Measurements from ENCODE around the gene PLA2G2E. TPM values are rescaled to one million over a fixed set of nuclear protein-coding genes. Genes with fewer than 3 reads are reported as not detected.

The PLA2G2E gene
- polyA plus RNA-seq, 1 of the 3 experiments (the other 2 are of a cell fraction) = not detected

GRCh38 chr1:19957779-19958178 lies 34.4 kb upstream of the PLA2G2E start:
- Histone ChIP-seq H3K9me2 (no peaks in the 10 kb centered on the region), H3K36me3 (replicated peaks in 1 of 2; ENCODE audit: control insufficient read depth in 1 of 2, insufficient read depth in 2 of 2, low read length in 1 of 2) (no peaks in the 10 kb centered on the region), H3K9me3 (no peaks in the 10 kb centered on the region), H4K20me1 (ENCODE audit: insufficient read depth) (no peaks in the 10 kb centered on the region), H3F3A (replicated peaks; ENCODE audit: insufficient read depth) (no peaks in the 10 kb centered on the region), H3K4me1 (ENCODE audit: control insufficient read depth in 1 of 2, insufficient read depth in 2 of 2, low read depth in 1 of 2, low read length in 1 of 2) (no peaks in the 10 kb centered on the region), H2AFZ (ENCODE audit: low read depth) (no peak overlapping the region), H3K9ac (no peak overlapping the region), H3K4me2 (no peak overlapping the region), H3K27me3 (ENCODE audit: insufficient read depth) (peaks cover 4% of the 10 kb centered on the region; the same call in 1 of the 2 replicates), H3K79me2 (ENCODE audit: insufficient read depth) (no peaks in the 10 kb centered on the region), H3K27ac (ENCODE audit: low read depth in 2 of 2, low read length in 1 of 2) (no peak overlapping the region), H3K4me3 (ENCODE audit: low read depth in 2 of 2, low read length in 1 of 2) (no peak overlapping the region)
- 17% methylated on average over 4 of the region's 4 CpGs for WGBS (ENCODE audit: low lambda C conversion rate)
- TF ChIP-seq ELF1 (IDR thresholded peaks at IDR 0.05) = no peak
- TF ChIP-seq FOXJ3 (CRISPR knock-in tag; IDR thresholded peaks at IDR 0.05) = no peak
- TF ChIP-seq, protein P1, sequence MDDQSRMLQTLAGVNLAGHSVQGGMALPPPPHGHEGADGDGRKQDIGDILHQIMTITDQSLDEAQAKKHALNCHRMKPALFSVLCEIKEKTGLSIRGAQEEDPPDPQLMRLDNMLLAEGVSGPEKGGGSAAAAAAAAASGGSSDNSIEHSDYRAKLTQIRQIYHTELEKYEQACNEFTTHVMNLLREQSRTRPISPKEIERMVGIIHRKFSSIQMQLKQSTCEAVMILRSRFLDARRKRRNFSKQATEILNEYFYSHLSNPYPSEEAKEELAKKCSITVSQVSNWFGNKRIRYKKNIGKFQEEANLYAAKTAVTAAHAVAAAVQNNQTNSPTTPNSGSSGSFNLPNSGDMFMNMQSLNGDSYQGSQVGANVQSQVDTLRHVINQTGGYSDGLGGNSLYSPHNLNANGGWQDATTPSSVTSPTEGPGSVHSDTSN (IDR thresholded peaks at IDR 0.05) = no peak
- TF ChIP-seq SIN3A (IDR thresholded peaks at IDR 0.05; ENCODE audit: borderline replicate concordance, low read depth, low read length) = no peak
- no peak for TF ChIP-seq TAF1 (IDR thresholded peaks at IDR 0.05; ENCODE audit: borderline replicate concordance, low read depth, low read length)
- TF ChIP-seq FOSL2 (IDR thresholded peaks at IDR 0.05; ENCODE audit: borderline replicate concordance, low read depth) = no peak
- TF ChIP-seq RXRA (IDR thresholded peaks at IDR 0.05; ENCODE audit: borderline replicate concordance, low read depth) = no peak
- TF ChIP-seq, protein P2, sequence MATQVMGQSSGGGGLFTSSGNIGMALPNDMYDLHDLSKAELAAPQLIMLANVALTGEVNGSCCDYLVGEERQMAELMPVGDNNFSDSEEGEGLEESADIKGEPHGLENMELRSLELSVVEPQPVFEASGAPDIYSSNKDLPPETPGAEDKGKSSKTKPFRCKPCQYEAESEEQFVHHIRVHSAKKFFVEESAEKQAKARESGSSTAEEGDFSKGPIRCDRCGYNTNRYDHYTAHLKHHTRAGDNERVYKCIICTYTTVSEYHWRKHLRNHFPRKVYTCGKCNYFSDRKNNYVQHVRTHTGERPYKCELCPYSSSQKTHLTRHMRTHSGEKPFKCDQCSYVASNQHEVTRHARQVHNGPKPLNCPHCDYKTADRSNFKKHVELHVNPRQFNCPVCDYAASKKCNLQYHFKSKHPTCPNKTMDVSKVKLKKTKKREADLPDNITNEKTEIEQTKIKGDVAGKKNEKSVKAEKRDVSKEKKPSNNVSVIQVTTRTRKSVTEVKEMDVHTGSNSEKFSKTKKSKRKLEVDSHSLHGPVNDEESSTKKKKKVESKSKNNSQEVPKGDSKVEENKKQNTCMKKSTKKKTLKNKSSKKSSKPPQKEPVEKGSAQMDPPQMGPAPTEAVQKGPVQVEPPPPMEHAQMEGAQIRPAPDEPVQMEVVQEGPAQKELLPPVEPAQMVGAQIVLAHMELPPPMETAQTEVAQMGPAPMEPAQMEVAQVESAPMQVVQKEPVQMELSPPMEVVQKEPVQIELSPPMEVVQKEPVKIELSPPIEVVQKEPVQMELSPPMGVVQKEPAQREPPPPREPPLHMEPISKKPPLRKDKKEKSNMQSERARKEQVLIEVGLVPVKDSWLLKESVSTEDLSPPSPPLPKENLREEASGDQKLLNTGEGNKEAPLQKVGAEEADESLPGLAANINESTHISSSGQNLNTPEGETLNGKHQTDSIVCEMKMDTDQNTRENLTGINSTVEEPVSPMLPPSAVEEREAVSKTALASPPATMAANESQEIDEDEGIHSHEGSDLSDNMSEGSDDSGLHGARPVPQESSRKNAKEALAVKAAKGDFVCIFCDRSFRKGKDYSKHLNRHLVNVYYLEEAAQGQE (IDR thresholded peaks at IDR 0.05; ENCODE audit: low read depth, low read length) = no peak
- no peak for TF ChIP-seq TCF12 (IDR thresholded peaks at IDR 0.05)
- TF ChIP-seq, protein P3, sequence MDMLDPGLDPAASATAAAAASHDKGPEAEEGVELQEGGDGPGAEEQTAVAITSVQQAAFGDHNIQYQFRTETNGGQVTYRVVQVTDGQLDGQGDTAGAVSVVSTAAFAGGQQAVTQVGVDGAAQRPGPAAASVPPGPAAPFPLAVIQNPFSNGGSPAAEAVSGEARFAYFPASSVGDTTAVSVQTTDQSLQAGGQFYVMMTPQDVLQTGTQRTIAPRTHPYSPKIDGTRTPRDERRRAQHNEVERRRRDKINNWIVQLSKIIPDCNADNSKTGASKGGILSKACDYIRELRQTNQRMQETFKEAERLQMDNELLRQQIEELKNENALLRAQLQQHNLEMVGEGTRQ (IDR thresholded peaks at IDR 0.05; ENCODE audit: borderline replicate concordance, low read depth, low read length) = no peak
- no peak for TF ChIP-seq MEF2A (IDR thresholded peaks at IDR 0.05; ENCODE audit: borderline replicate concordance, low read depth)
- TF ChIP-seq MXI1 (IDR thresholded peaks at IDR 0.05; ENCODE audit: low read depth, low read length) = no peak
- no peak for TF ChIP-seq RCOR1 (IDR thresholded peaks at IDR 0.05; ENCODE audit: low read length)
- TF ChIP-seq MAX (IDR thresholded peaks at IDR 0.05; ENCODE audit: low read depth) = no peak
- no peak for TF ChIP-seq EP300 (IDR thresholded peaks at IDR 0.05; ENCODE audit: borderline replicate concordance in 1 of 2, low read depth in 1 of 2, low read length in 1 of 2)
- no peak for TF ChIP-seq GABPA (IDR thresholded peaks at IDR 0.05; ENCODE audit: low read depth)
- no peak for TF ChIP-seq USF1 (IDR thresholded peaks at IDR 0.05; ENCODE audit: borderline replicate concordance, low read depth)
- no peak for TF ChIP-seq IRF3 (IDR thresholded peaks at IDR 0.05; ENCODE audit: low read depth, low read length)
- ChIA-PET POLR2A (no interaction called here), CTCF (interaction anchor here (1.2 to 1.8 kb wide), 2 partner anchors 17 to 76 kb away, joined by 3 to 4 read pairs; partner anchors contain the start of gene OTUD3)
- no peak for DNase-seq

Measured in SK-N-SH (cell line).